SU-DHL-6 (cell line): Measurements from ENCODE around the gene GRAMD4.

ENCODE experiments used
- CTCF ChIP-seq: fragments of 200-600 bp; sonication (generic); IDR thresholded peaks from one replicate; pipeline ENCODE4 v1.5.1; 2017; ENCODE audit warnings: antibody characterized with exemption, mild to moderate bottlenecking, low read length, moderate library complexity; ENCODE audit not compliant: insufficient read depth, poor library complexity, severe bottlenecking
- EZH2phosphoT487 ChIP-seq: fragments of 200-600 bp; sonication (generic), shearing (Covaris generic); conservative IDR thresholded peaks from 2 replicates; pipeline ENCODE4 v1.6.1; 2018; ENCODE audit warnings: mild to moderate bottlenecking, antibody characterized with exemption, low read length, moderate library complexity, mixed read lengths

- TF ChIP-seq EZH2phosphoT487: no peak
- TF ChIP-seq CTCF: no peak
These were observed 52.5 kb downstream of the GRAMD4 start for GRCh38 chr22:46672731-46673130.
